Activated naive CD8-positive, alpha-beta T cell (primary cell): ENCODE results near the gene MOGAT3.
"Not testable (repeated sequence)": the region's sequence is repeated elsewhere in the genome, so short reads cannot be mapped to it uniquely, and the experiment has no call there.

Experiments used
- H3K27ac Mint-ChIP-seq: one replicate; pipeline ENCODE4 v1.8.0; 2021; ENCODE audit warnings: mixed read lengths
- H3K27me3 Mint-ChIP-seq: one replicate; pipeline ENCODE4 v1.8.0; 2021; ENCODE audit warnings: mixed read lengths
- H3K36me3 Mint-ChIP-seq: one replicate; pipeline ENCODE4 v1.8.0; 2021; ENCODE audit warnings: mixed read lengths
- H3K4me1 Mint-ChIP-seq: one replicate; pipeline ENCODE4 v1.8.0; 2021; ENCODE audit warnings: low read depth, mixed read lengths
- H3K4me3 Mint-ChIP-seq: one replicate; pipeline ENCODE4 v1.8.0; 2021; ENCODE audit warnings: mild to moderate bottlenecking, mixed read lengths
- H3K9me3 Mint-ChIP-seq: one replicate; pipeline ENCODE4 v1.8.0; 2021; ENCODE audit warnings: low read depth, mixed read lengths

MOGAT3 gene

GRCh38 chr7:101217388-101218235 is 16.8 kb upstream of the MOGAT3 start, which contains the start of the genes PLOD3 and ZNHIT1:
Gene PLOD3, minus strand, starts transcription at chr7:101217581. Its CDS starts 307 bp downstream, at chr7:101217274.
Gene ZNHIT1, plus strand, starts transcription at chr7:101218165. Its CDS starts 31 bp downstream, at chr7:101218196.
- Mint-ChIP-seq H3K36me3 (no peaks in the 10 kb centered on the region), H3K4me3 (peak within 1 kb of the TSS; percentile 96), H3K9me3 (no peaks in the 10 kb centered on the region), H3K27me3 (no peaks in the 10 kb centered on the region), H3K4me1 (peaks cover 37% of the 10 kb centered on the region), H3K27ac (peak within 1 kb of the TSS; percentile 90)

- Mint-ChIP-seq H3K9me3 (no peaks in the 10 kb centered on the region), H3K27me3 (no peaks in the 10 kb centered on the region), H3K36me3 (no peaks in the 10 kb centered on the region), H3K4me3 (peak overlapping the region; percentile 96), H3K27ac (no peak overlapping the region), H3K4me1 (peaks cover 37% of the 10 kb centered on the region)
Observed at GRCh38 chr7:101216860-101217387, 16.1 kb upstream of the MOGAT3 start.

- H3K27ac Mint-ChIP-seq: peak overlapping the region; percentile 16
- peak overlapping the region; percentile 83 for H3K4me3 Mint-ChIP-seq
- H3K9me3 Mint-ChIP-seq: no peaks in the 10 kb centered on the region
- H3K27me3 Mint-ChIP-seq: no peaks in the 10 kb centered on the region
- no peaks in the 10 kb centered on the region for H3K36me3 Mint-ChIP-seq
- H3K4me1 Mint-ChIP-seq: peaks cover 33% of the 10 kb centered on the region
Observed at GRCh38 chr7:101216001-101216859, 15.4 kb upstream of the MOGAT3 start.

GRCh38 chr7:101212014-101212413 is 11.2 kb upstream of the MOGAT3 start:
- Mint-ChIP-seq H3K27ac (no peak overlapping the region), H3K9me3 (no peaks in the 10 kb centered on the region), H3K27me3 (no peaks in the 10 kb centered on the region), H3K4me1 (peaks cover 9% of the 10 kb centered on the region), H3K4me3 (no peak overlapping the region), H3K36me3 (peaks cover 3% of the 10 kb centered on the region)

GRCh38 chr7:101211501-101211900 is 10.7 kb upstream of the MOGAT3 start:
- no peak overlapping the region for H3K27ac Mint-ChIP-seq
- no peak overlapping the region for H3K4me3 Mint-ChIP-seq
- H3K27me3 Mint-ChIP-seq: no peaks in the 10 kb centered on the region
- H3K4me1 Mint-ChIP-seq: peaks cover 6% of the 10 kb centered on the region
- H3K36me3 Mint-ChIP-seq: peaks cover 3% of the 10 kb centered on the region
- H3K9me3 Mint-ChIP-seq: no peaks in the 10 kb centered on the region

- no peaks in the 10 kb centered on the region for H3K4me1 Mint-ChIP-seq
- H3K4me3 Mint-ChIP-seq: no peak overlapping the region
- H3K36me3 Mint-ChIP-seq: peaks cover 5% of the 10 kb centered on the region
- no peaks in the 10 kb centered on the region for H3K9me3 Mint-ChIP-seq
- H3K27ac Mint-ChIP-seq: no peak overlapping the region
- H3K27me3 Mint-ChIP-seq: no peaks in the 10 kb centered on the region
Observed at GRCh38 chr7:101210143-101210542, 9.3 kb upstream of the MOGAT3 start.

- no peak overlapping the region for H3K4me3 Mint-ChIP-seq
- H3K4me1 Mint-ChIP-seq: peaks cover 2% of the 10 kb centered on the region
- H3K27ac Mint-ChIP-seq: no peak overlapping the region
- peaks cover 5% of the 10 kb centered on the region for H3K36me3 Mint-ChIP-seq
- H3K27me3 Mint-ChIP-seq: peaks cover 1% of the 10 kb centered on the region
- no peaks in the 10 kb centered on the region for H3K9me3 Mint-ChIP-seq
Observed at GRCh38 chr7:101208794-101209193, 8.0 kb upstream of the MOGAT3 start.

- Mint-ChIP-seq H3K27me3 (peaks cover 5% of the 10 kb centered on the region), H3K4me3 (no peak overlapping the region), H3K4me1 (peaks cover 4% of the 10 kb centered on the region), H3K36me3 (peaks cover 5% of the 10 kb centered on the region), H3K9me3 (no peaks in the 10 kb centered on the region), H3K27ac (no peak overlapping the region)
Observed at GRCh38 chr7:101207459-101207858, 6.6 kb upstream of the MOGAT3 start.

- Mint-ChIP-seq H3K4me3 (no peak overlapping the region), H3K4me1 (peaks cover 4% of the 10 kb centered on the region), H3K27me3 (peaks cover 5% of the 10 kb centered on the region), H3K27ac (no peak overlapping the region), H3K36me3 (peaks cover 5% of the 10 kb centered on the region), H3K9me3 (no peaks in the 10 kb centered on the region)
Observed at GRCh38 chr7:101206665-101207042, 5.8 kb upstream of the MOGAT3 start.

- H3K4me1 Mint-ChIP-seq: peaks cover 4% of the 10 kb centered on the region
- H3K27ac Mint-ChIP-seq: no peak overlapping the region
- H3K27me3 Mint-ChIP-seq: peaks cover 5% of the 10 kb centered on the region
- H3K9me3 Mint-ChIP-seq: no peaks in the 10 kb centered on the region
- H3K36me3 Mint-ChIP-seq: peaks cover 5% of the 10 kb centered on the region
- H3K4me3 Mint-ChIP-seq: no peak overlapping the region
Observed at GRCh38 chr7:101205901-101206664, 5.2 kb upstream of the MOGAT3 start.

- not testable (repeated sequence) for H3K36me3 Mint-ChIP-seq, H3K4me1 Mint-ChIP-seq, H3K9me3 Mint-ChIP-seq, H3K27ac Mint-ChIP-seq
- H3K4me3 Mint-ChIP-seq: peak overlapping the region; percentile 30
- H3K27me3 Mint-ChIP-seq: peaks cover 11% of the 10 kb centered on the region
Observed at GRCh38 chr7:101203740-101204738, 3.2 kb upstream of the MOGAT3 start.

GRCh38 chr7:101202603-101202918 is 1.7 kb upstream of the MOGAT3 start:
- Mint-ChIP-seq H3K4me1 (peaks cover 9% of the 10 kb centered on the region), H3K9me3 (no peaks in the 10 kb centered on the region), H3K27me3 (peaks cover 11% of the 10 kb centered on the region), H3K4me3 (no peak overlapping the region), H3K27ac (no peak overlapping the region), H3K36me3 (peaks cover 3% of the 10 kb centered on the region)

GRCh38 chr7:101201695-101202602 is 1.1 kb upstream of the MOGAT3 start:
- Mint-ChIP-seq H3K27ac (no peak overlapping the region), H3K4me1 (peaks cover 9% of the 10 kb centered on the region), H3K36me3 (peaks cover 3% of the 10 kb centered on the region), H3K9me3 (no peaks in the 10 kb centered on the region), H3K27me3 (peaks cover 13% of the 10 kb centered on the region), H3K4me3 (no peak overlapping the region)
